MM.1S (cell line): ENCODE data around the gene ZNF366.
A peak's percentile ranks its signal among the peaks of the same experiment; 100 is the strongest.

ENCODE experiments used
- DNase-seq: peaks from one replicate; pipeline ENCODE4 v3.0.0-alpha.2; 2015
- H2AFZ ChIP-seq: fragments of 300-600 bp; sonication (generic); 2 replicates; pipeline ENCODE4 v1.6.0; 2016; ENCODE audit warnings: antibody characterized with exemption, low read length
- H3F3A ChIP-seq: fragments of 300-600 bp; sonication (generic); 2 replicates; pipeline ENCODE4 v1.6.1; 2016; ENCODE audit warnings: mild to moderate bottlenecking, antibody characterized with exemption, low read length, moderate library complexity, mixed read lengths; ENCODE audit not compliant: insufficient read depth
- H3K27ac ChIP-seq: fragments of 300-600 bp; sonication (generic); 2 replicates; pipeline ENCODE4 v1.5.1; 2016; ENCODE audit warnings: mild to moderate bottlenecking, low read length
- H3K27me3 ChIP-seq: fragments of 300-600 bp; sonication (generic); replicated peaks from 2 replicates; pipeline ENCODE4 v1.6.0; 2016; ENCODE audit warnings: low read length; ENCODE audit not compliant: insufficient read depth
- H3K36me3 ChIP-seq: fragments of 300-600 bp; sonication (generic); replicated peaks from 2 replicates; pipeline ENCODE4 v1.6.1; 2016; ENCODE audit warnings: mild to moderate bottlenecking, low read length, mixed read lengths; ENCODE audit not compliant: insufficient read depth
- H3K4me1 ChIP-seq: fragments of 300-600 bp; sonication (generic); 2 replicates; pipeline ENCODE4 v1.6.1; 2016; ENCODE audit warnings: low read length, mixed read lengths
- H3K4me2 ChIP-seq: fragments of 300-600 bp; sonication (generic); 2 replicates; pipeline ENCODE4 v1.6.0; 2016; ENCODE audit warnings: low read depth, low read length
- H3K4me3 ChIP-seq: fragments of 300-600 bp; sonication (generic); 2 replicates; pipeline ENCODE4 v1.5.1; 2016; ENCODE audit warnings: low read length, mixed read lengths
- H3K79me2 ChIP-seq: fragments of 300-600 bp; sonication (generic); 2 replicates; pipeline ENCODE4 v1.6.1; 2016; ENCODE audit warnings: mixed run types, low read length, mixed read lengths
- H3K9ac ChIP-seq: fragments of 300-600 bp; sonication (generic); 2 replicates; pipeline ENCODE4 v1.6.1; 2016; ENCODE audit warnings: low read length, mixed read lengths
- H3K9me2 ChIP-seq: fragments of 300-600 bp; sonication (generic); replicated peaks from 2 replicates; pipeline ENCODE4 v1.6.1; 2016; ENCODE audit warnings: mild to moderate bottlenecking, low read length, mixed read lengths; ENCODE audit not compliant: insufficient read depth
- H3K9me3 ChIP-seq: fragments of 300-600 bp; sonication (generic); replicated peaks from 2 replicates; pipeline ENCODE4 v1.6.1; 2016; ENCODE audit warnings: mild to moderate bottlenecking, low read length, mixed read lengths; ENCODE audit not compliant: insufficient read depth
- H4K20me1 ChIP-seq: fragments of 300-600 bp; sonication (generic); 2 replicates; pipeline ENCODE4 v1.6.1; 2016; ENCODE audit warnings: mild to moderate bottlenecking, low read length, moderate library complexity, mixed read lengths; ENCODE audit not compliant: insufficient read depth
- EZH2 ChIP-seq: fragments of 300-600 bp; sonication (generic); optimal IDR thresholded peaks from 2 replicates; pipeline ENCODE3; 2017; ENCODE audit warnings: low read depth, mild to moderate bottlenecking, antibody characterized with exemption, low read length, mixed read lengths
- EZH2phosphoT487 ChIP-seq: fragments of 300-600 bp; sonication (generic); IDR thresholded peaks from 2 replicates; pipeline ENCODE4 v1.6.1; 2018; ENCODE audit warnings: antibody characterized with exemption, low read length
- TF ChIP-seq, protein P1 (sequence below): fragments of 300-600 bp; sonication (generic); IDR thresholded peaks from 2 replicates; pipeline ENCODE4 v1.5.1; 2016; ENCODE audit warnings: antibody characterized with exemption, low read length, mixed read lengths

ZNF366 gene

DNA sequence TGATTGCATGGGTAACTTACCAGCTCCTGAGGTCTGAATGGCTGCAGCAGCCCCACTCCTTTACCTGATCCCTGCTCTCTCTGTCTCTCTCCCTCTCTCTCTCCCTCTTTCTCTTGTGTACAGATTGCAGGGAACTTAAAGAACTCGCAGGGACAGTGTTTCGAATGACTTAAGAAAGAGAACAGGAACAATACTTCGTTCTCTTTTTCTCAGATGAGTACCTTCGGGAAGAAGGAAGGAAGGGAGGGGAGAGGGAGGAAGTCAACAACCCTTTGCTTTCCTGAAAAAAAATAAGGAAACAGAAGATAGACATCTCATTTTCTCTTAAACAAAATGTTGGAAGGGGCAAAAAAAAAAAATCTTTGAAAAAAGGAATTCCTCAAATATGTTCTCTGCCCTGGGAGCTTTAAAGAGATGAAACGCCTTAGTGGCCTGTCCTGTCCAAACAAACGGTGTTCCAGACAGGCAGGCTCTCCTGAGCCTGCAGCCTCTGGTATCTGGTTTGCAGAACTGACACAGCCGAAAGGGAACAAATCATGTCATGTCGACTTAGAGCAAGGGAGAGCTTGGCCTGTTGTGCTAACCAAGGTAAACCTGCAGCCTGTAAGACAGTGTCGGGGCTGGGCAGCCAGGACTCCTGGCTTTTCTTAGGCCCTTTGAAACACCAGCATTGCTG lies at the start of gene ZNF366:
ZNF366 (minus strand) TSS at position 180 of the 676 bp plus-strand sequence. CDS start 45,914 bp downstream, outside the sequence.
- Histone ChIP-seq H3K4me3 (no peak within 1 kb of the TSS), H3F3A (no peaks in the 10 kb centered on the region), H4K20me1 (no peaks in the 10 kb centered on the region), H3K9me3 (no peaks in the 10 kb centered on the region), H3K9me2 (no peaks in the 10 kb centered on the region), H3K27me3 (no peaks in the 10 kb centered on the region), H3K9ac (no peak within 1 kb of the TSS), H2AFZ (no peak within 1 kb of the TSS), H3K4me1 (no peaks in the 10 kb centered on the region), H3K27ac (no peak within 1 kb of the TSS), H3K36me3 (no peaks in the 10 kb centered on the region), H3K4me2 (no peak within 1 kb of the TSS), H3K79me2 (no peaks in the 10 kb centered on the region)
- TF ChIP-seq, protein P1, sequence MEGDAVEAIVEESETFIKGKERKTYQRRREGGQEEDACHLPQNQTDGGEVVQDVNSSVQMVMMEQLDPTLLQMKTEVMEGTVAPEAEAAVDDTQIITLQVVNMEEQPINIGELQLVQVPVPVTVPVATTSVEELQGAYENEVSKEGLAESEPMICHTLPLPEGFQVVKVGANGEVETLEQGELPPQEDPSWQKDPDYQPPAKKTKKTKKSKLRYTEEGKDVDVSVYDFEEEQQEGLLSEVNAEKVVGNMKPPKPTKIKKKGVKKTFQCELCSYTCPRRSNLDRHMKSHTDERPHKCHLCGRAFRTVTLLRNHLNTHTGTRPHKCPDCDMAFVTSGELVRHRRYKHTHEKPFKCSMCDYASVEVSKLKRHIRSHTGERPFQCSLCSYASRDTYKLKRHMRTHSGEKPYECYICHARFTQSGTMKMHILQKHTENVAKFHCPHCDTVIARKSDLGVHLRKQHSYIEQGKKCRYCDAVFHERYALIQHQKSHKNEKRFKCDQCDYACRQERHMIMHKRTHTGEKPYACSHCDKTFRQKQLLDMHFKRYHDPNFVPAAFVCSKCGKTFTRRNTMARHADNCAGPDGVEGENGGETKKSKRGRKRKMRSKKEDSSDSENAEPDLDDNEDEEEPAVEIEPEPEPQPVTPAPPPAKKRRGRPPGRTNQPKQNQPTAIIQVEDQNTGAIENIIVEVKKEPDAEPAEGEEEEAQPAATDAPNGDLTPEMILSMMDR, result no peak
- no peak for DNase-seq

DNA sequence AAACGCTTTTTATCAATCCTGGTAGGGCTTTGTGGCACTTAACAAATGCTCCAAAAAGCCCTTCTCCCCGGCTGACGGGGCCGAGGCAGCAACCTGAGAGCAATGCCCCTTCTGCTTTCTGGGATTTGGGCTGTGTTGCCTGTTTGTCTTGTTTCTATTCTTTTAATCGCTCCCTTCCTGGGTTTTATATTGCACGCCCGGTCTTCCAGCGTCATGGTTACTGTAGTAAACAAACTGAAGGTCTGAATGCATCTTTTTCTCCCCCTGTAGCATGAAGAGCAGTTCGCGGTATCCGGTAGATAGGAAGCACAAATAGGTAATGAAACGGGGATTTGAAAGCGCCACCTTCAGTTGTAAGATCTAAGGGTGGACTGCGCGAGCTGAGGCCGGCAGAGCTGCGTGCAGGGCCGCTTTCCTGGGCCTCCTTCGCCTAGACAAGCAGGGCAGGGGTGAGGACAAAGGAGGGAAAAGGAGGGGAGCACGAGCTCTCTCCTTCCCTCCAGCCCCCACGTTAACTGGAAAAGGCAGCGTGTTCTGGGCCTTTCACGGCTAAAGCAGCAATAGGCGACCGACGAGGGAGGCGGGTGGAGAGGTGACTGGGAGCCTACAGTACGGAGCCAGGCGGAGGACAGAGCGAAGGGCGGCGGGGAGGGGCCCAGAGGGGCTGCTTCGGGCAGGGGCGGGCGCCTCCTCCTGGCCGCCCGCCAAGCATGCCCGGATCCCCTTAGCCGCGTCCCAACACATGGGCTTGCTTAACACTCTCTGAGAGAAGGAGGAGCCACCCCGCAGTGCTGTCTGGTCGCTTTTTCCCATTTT lies 49.3 kb upstream of the ZNF366 start:
- peak; percentile 33 for DNase-seq
- H3K4me1 ChIP-seq, result no peaks in the 10 kb centered on the region
- no peaks in the 10 kb centered on the region for H3K36me3 ChIP-seq
- no peaks in the 10 kb centered on the region for H3K79me2 ChIP-seq
- H3K9me2 ChIP-seq, result no peaks in the 10 kb centered on the region
- no peak for TF ChIP-seq EZH2phosphoT487
- TF ChIP-seq, protein P1, result peak; percentile 27; the same call in 1 of the 2 replicates
- H2AFZ ChIP-seq, result peak overlapping the region; percentile 71
- no peaks in the 10 kb centered on the region for H3K9me3 ChIP-seq
- peak overlapping the region; percentile 34; the same call in 1 of the 2 replicates for H3K9ac ChIP-seq
- H3K4me2 ChIP-seq, result peak overlapping the region; percentile 45
- no peak overlapping the region for H3K27ac ChIP-seq
- H3K27me3 ChIP-seq, result no peaks in the 10 kb centered on the region
- no peaks in the 10 kb centered on the region for H4K20me1 ChIP-seq
- peak overlapping the region; percentile 45 for H3K4me3 ChIP-seq
- H3F3A ChIP-seq, result no peaks in the 10 kb centered on the region

GRCh38 chr5:72555871-72556270 lies 48.7 kb upstream of the ZNF366 start:
- Histone ChIP-seq H3K4me2 (peak overlapping the region; percentile 45), H3K27me3 (no peaks in the 10 kb centered on the region), H3K79me2 (no peaks in the 10 kb centered on the region), H3K9me2 (no peaks in the 10 kb centered on the region), H3K36me3 (no peaks in the 10 kb centered on the region), H3K4me1 (no peaks in the 10 kb centered on the region), H3K27ac (no peak overlapping the region), H3K4me3 (peak overlapping the region; percentile 45), H3K9me3 (no peaks in the 10 kb centered on the region), H3F3A (no peaks in the 10 kb centered on the region), H3K9ac (peak overlapping the region; percentile 34; the same call in 1 of the 2 replicates), H2AFZ (peak overlapping the region; percentile 71), H4K20me1 (no peaks in the 10 kb centered on the region)
- TF ChIP-seq, protein P1, result no peak
- TF ChIP-seq EZH2, result no peak
- TF ChIP-seq EZH2phosphoT487, result no peak
- no peak for DNase-seq
